OCI-M2 (cell line): ENCODE results near the gene G3BP1.
"Not testable (repeated sequence)": the region's sequence is repeated elsewhere in the genome, so short reads cannot be mapped to it uniquely, and the experiment has no call there.

ENCODE experiments used
- DNase-seq: peaks from one replicate; lab custom pipeline; 2025; ENCODE audit not compliant: unreplicated experiment; lab: John Stamatoyannopoulos, UW

G3BP1 gene

DNA sequence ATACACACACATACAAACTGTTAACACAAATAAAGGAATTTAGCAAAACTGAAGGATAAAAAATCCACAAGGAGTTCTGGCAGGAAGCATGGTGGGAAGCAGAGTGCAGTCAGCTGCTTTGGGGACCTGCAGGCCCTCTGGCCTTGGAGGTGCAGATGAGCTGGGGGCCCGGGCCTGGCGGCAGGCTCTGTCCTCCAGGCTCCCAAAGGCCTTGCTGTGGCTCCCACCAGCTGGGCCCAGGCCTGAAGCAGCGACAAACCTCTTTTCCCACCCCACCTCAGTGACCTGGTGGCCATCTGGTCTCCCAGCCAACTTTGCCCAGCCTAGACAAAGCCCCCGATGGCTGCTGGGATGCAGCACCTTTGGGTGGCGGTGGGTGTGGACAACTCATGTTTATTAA lies 85.1 kb downstream of the G3BP1 start:
- no peak for DNase-seq

DNA sequence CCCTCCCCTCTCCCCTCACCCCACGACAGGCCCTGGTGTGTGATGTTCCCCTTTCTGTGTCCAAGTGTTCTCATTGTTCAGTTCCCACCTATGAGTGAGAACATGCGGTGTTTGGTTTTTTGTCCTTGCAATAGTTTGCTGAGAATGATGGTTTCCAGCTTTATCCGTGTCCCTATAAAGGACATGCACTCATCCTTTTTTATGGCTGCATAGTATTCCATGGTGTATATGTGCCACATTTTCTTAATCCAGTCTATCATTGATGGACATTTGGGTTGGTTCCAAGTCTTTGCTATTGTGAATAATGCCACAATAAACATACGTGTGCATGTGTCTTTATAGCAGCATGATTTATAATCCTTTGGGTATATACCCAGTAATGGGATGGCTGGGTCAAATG lies 89.1 kb downstream of the G3BP1 start:
- DNase-seq = not testable (repeated sequence)
